Stimulated activated CD4-positive, alpha-beta T cell treated with anti-CD3 and anti-CD28 coated beads, Interleukin-4, amount 100 ng/mL, for 24 hours (primary cell): ENCODE measurements around the gene TMEM184A.

Experiments
- DNase-seq: peaks from one replicate; pipeline ENCODE4 v3.0.0-alpha.2; 2020

The TMEM184A gene

GRCh38 chr7:1566687-1567048, 10.7 kb upstream of the TMEM184A start:
- DNase-seq, result no peak

GRCh38 chr7:1564603-1565022, 8.6 kb upstream of the TMEM184A start:
- no peak for DNase-seq

- no peak for DNase-seq
Measured at GRCh38 chr7:1563981-1564602, 8.1 kb upstream of the TMEM184A start.

- no peak for DNase-seq
Measured at GRCh38 chr7:1562597-1563051, 6.6 kb upstream of the TMEM184A start.

- DNase-seq, result no peak
Measured at GRCh38 chr7:1562116-1562515, 6.1 kb upstream of the TMEM184A start.

GRCh38 chr7:1561036-1561940, 5.3 kb upstream of the TMEM184A start:
- DNase-seq, result no peak

GRCh38 chr7:1560620-1561031, 4.6 kb upstream of the TMEM184A start:
- no peak for DNase-seq

- DNase-seq, result no peak
Measured at GRCh38 chr7:1559626-1560590, 3.9 kb upstream of the TMEM184A start.

GRCh38 chr7:1558841-1559625, 3.0 kb upstream of the TMEM184A start:
- DNase-seq, result no peak

GRCh38 chr7:1558181-1558811, 2.3 kb upstream of the TMEM184A start:
- DNase-seq, result no peak

GRCh38 chr7:1557771-1558170, 1.8 kb upstream of the TMEM184A start:
- DNase-seq, result no peak

- no peak for DNase-seq
Measured at GRCh38 chr7:1557006-1557405, 1.0 kb upstream of the TMEM184A start.

- DNase-seq, result no peak
Measured at GRCh38 chr7:1555046-1555812, 776 bp downstream of the TMEM184A start.

- no peak for DNase-seq
Measured at GRCh38 chr7:1554333-1555045, 1.5 kb downstream of the TMEM184A start.

GRCh38 chr7:1553512-1554210, 2.3 kb downstream of the TMEM184A start:
- no peak for DNase-seq

- no peak for DNase-seq
Measured at GRCh38 chr7:1552200-1552599, 3.8 kb downstream of the TMEM184A start.

GRCh38 chr7:1550846-1551155, 5.2 kb downstream of the TMEM184A start:
- DNase-seq, result no peak

- no peak for DNase-seq
Measured at GRCh38 chr7:1550005-1550845, 5.8 kb downstream of the TMEM184A start.
